ENCODE results near the gene F8.
"Not testable (repeated sequence)": the region's sequence is repeated elsewhere in the genome, so short reads cannot be mapped to it uniquely, and the experiment has no call there.

The F8 gene

DNA sequence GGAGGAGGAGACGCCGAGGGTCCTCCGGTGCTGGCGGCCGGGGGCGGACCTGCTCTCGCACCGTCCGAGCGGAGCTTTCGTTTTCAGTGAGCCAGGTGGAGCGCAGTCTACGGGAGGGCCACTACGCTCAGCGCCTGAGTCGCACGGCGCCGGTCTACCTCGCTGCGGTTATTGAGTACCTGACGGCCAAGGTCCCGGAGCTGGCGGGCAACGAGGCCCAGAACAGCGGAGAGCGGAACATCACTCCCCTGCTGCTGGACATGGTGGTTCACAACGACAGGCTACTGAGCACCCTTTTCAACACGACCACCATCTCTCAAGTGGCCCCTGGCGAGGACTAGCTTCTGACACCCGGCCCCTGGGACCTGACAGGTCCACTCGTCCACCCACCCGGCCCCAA, 137.5 kb downstream of the F8 start:
- DNase-seq (ENCODE audit: low read depth) = not testable (repeated sequence)

DNA sequence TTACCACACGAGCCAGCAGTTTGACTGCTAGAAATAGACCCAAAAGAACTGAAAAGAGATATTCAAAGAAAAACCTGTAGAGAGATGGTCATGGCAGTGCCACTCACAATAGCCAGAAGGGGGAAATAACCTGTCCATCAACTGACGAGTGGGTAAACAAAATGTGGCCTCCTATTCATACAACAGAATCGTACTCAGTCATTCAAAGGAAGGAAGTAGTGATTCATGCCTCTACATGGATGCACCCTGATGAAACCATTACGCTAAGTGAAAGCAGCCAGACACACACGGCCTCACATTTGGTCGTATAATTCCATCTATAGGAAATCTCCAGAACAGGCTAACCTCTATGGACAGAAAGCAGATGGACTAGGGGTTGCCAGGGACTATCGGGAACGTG, 138.5 kb downstream of the F8 start:
- DNase-seq (ENCODE audit: low read depth) = not testable (repeated sequence)

DNA sequence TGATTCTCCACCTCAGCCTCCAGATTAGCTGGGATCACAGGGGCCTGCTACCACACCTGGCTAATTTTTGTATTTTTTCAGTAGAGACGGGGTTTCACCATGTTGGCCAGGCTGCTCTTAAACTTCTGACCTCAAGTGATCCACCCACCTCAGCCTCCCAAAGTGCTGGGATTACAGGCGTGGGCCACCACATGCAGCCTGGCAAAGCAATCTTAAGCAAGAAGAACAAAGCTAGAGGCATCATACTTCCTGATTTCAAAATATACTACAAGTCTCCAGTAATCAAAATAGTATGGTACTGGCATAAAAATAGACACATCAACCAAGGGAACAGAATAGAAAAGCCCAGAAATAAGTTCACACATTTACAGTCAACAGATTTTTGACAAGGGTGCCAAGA, 149.2 kb downstream of the F8 start:
- no peak for DNase-seq (ENCODE audit: low read depth)

DNA sequence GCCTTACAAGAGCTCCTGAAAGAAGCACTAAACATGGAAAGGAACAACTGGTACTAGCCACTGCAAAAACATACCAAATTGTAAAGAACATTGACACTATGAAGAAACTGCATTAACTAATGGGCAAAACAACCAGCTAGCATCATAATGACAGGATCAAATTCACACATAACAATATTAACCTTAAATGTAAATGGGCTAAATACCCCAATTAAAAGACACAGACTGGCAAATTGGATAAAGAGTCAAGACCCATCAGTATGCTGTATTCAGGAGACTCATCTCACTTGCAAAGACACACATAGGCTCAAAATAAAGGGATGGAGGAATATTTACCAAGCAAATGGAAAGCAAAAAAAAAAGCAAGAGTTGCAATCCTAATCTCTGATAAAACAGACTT, 154.0 kb downstream of the F8 start:
- DNase-seq (ENCODE audit: low read depth) = not testable (repeated sequence)

DNA sequence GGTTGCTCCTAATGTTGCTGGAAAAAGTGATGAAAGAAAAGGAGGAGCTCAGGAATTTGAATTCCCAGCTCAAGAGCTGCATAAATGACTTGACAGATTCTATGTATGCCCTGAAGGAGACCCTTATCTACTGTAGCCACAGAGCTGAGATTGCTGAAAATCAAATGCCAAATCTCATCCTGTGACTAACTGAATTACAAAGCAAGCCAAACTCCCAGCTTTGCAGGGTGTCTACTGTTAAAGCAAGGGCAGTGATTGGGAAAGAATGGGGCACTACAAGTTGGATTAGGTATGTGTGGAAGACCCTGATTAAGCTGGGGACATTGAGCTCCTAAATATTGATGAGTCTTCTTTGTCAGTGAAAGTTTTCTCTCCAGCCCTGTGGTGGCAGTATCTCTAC, 167.3 kb downstream of the F8 start:
- DNase-seq (ENCODE audit: low read depth) = no peak

DNA sequence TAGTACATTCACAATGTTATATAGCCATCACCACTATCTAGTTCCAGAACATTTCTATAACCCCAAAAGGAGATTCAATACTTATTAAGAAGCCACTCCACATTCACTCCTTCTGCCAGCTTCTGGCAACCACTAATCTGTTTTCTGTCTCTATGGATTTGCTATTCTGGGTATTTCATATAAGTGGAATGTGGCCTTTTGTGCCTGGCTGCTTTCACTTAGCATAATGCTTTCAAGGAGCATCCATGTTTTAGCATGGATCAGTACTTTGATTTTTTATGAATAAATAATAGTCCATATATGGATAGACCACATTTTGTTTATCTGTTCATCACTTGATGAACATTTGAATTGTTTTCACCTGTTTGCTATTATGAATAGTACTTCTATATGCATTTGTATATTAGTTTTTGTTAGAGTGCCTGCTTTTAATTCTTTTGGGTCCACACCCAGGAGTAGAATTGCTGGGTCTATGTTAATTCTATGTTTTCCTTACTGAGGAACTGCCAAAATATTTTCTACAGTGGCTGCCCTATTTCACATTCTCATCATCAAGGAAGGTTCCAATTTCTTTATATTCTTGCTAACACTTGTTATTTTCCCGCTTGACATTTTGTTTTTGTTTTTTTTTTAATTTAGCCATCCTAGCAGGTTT, 171.4 kb downstream of the F8 start:
- DNase-seq (ENCODE audit: low read depth) = no peak

DNA sequence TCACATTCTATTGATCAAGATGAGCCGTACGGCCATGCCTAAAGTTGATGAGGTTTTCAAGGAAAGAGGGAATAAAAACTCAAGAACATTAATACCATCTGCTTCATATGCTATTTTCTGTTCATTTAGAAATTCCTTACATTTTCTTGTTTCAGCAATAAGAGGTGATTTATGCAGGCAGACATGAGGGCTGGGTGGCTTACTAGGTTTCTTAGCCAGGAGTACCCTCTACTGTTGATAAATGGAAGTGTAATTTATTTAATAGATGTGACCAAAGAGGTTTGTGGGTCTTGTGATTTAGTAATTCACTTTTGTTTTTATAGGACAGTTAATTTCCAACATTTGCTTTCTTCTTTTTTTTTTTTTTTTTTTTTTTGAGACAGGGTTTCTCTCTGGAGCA, 181.7 kb downstream of the F8 start:
- no peak for DNase-seq (ENCODE audit: low read depth)

- DNase-seq (ENCODE audit: low read depth) = no peak
Observed at GRCh38 chrX:154836163-154836562, 186.4 kb downstream of the F8 start.

GRCh38 chrX:154834562-154834961, 188.0 kb downstream of the F8 start, which contains the start of gene SMIM9:
TSS of gene SMIM9 (minus strand) at chrX:154834662. CDS start at chrX:154830856, 3,806 bp downstream.
- DNase-seq (ENCODE audit: low read depth) = no peak

GRCh38 chrX:154833746-154834274, 188.7 kb downstream of the F8 start:
- DNase-seq (ENCODE audit: low read depth) = no peak

- no peak for DNase-seq (ENCODE audit: low read depth)
Observed at GRCh38 chrX:154829926-154830442, 192.5 kb downstream of the F8 start.

- DNase-seq (ENCODE audit: low read depth) = no peak
Observed at GRCh38 chrX:154829134-154829533, 193.4 kb downstream of the F8 start.

DNA sequence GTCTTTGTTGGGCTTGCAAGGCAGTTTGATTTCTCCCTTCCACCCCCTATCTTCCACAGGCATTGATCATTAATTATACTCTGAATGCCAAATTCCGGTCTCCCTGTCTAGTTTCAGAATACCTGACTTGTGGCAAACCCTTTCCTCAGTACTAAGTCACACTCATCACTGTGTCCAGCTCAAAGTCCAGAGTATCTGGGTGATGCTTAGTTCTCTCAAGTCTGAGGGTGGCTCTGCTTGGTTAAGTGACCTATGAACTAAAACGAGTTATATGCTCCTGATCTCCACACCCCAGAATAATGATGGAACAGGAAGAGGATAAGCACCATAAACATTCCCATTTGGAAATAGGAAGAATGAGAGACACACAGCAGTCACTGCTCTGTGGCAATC, 194.5 kb downstream of the F8 start:
- no peak for DNase-seq (ENCODE audit: low read depth)

- DNase-seq (ENCODE audit: low read depth) = no peak
Observed at GRCh38 chrX:154827194-154828015, 195.1 kb downstream of the F8 start.

DNA sequence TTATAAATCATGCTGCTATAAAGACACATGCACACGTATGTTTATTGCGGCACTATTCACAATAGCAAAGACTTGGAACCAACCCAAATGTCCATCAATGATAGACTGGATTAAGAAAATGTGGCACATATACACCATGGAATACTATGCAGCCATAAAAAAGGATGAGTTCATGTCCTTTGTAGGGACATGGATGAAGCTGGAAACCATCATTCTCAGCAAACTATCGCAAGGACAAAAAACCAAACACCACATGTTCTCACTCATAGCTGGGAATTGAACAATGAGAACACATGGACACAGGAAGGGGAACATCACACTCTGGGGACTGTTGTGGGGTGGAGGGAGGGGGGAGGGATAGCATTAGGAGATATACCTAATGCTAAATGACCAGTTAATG, 196.9 kb downstream of the F8 start:
- not testable (repeated sequence) for DNase-seq (ENCODE audit: low read depth)

DNA sequence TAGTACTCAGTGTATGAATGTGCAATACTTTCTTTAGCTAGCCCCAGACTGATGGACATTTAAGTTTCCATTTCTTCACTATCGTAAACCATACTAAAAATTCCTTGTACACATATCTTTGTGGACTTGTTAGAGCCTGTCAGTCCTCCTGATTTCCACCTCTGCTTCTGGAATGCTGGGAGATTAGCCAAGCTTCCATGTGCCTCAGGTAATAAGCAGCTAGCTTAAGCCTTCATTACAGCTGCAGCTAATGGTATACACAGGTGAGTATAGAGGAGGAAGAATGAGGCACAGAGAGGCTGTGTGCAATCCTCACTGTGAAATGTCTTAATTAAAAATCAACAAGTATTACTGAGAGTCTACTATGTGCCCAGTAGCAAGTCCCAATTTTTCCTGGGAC, 197.9 kb downstream of the F8 start:
- DNase-seq (ENCODE audit: low read depth) = no peak

GRCh38 chrX:154822029-154822428, 200.5 kb downstream of the F8 start:
- DNase-seq (ENCODE audit: low read depth) = no peak

DNA sequence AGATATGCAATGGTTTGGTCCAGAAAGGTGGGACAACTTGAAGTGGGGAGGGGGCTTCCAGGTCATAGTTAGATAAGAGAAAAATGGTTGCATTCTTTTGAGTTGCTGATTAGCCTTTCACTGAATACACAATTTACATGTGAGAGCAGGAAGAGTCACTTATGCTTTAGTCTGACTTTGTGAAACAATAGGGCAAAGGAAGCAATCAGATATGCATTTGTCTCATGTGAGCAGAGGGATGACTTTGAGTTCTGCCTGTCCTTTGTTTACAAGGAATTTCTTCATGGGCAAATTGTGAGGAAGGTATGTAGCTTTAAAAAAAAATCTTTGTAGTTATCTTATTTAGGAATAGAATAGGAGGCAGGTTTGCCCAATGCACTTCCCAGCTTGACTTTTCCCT, 201.0 kb downstream of the F8 start:
- no peak for DNase-seq (ENCODE audit: low read depth)

DNA sequence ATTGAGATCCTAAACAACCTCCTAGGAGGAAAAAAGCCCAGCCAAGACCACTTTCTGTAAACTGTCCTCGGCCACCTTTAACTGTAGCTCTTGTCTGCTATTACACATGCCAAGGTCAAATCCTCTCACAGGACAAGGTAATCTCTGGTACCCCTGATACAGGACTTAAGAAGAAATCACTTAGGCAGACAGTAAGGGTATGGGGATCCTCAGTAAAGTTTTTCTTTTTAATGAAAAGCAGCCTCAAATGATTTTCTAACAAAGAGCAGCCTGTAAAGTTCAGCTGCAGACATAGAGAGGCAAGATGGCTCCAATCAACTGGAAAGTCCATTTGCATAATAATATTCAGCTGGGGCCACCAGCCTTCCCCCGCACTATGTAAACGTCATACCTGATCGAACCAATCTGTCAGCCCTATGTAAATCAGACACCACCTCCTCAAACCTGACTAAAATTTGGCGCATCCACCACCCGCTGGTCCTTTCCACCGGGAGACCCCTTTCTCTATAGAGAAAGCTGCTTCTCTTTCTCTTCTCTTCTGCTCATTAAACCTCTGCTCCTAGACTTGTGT, 202.7 kb downstream of the F8 start:
- DNase-seq (ENCODE audit: low read depth) = no peak

GRCh38 chrX:154818916-154819770, 203.4 kb downstream of the F8 start:
- no peak for DNase-seq (ENCODE audit: low read depth)

DNA sequence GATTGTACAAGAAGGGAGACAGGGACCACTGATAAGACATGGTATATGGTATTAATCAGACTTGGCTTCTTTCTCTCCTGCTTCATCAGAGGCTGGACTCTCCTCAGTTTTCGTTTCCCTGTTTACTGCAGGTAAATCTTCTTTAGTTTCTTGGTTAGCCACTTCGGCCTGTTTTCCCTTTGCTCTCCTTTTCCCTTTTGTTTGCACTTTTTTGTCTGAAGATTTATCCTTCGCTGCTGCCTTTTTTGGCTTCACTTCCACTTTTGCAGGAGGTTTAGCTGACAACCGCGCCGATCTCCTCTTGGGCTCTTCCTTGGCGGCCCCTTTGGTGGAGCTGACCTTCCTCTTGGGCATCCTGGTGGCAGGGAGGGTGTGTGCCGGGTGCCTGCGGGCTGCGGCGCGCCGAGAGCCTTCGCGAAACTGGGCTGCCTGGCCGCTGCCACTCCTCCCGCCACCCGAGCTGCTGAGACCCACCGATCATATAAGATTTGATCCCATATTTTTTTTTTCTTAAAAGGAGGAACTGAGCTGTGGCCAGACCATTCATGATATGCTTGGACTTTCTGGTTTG, 205.4 kb downstream of the F8 start:
- DNase-seq (ENCODE audit: low read depth) = not testable (repeated sequence)
